HCT116 (cell line): ENCODE results near the gene ADAM15.

Experiments
- SP1 ChIP-seq: IDR thresholded peaks from 2 replicates; pipeline ENCODE4 v1.6.1; 2012; ENCODE audit warnings: low read depth
- TF ChIP-seq, protein P1 (sequence below), 3 experiments: fragments of 200-600 bp in 1 of 3; sonication (generic) in 1 of 3; IDR thresholded peaks in 2 of 3; conservative IDR thresholded peaks in 1 of 3; 2 replicates each; pipeline ENCODE4 v1.5.1; 2012 to 2017; ENCODE audit warnings: low read depth in 2 of 3, low read length in 2 of 3, antibody characterized with exemption in 1 of 3, borderline replicate concordance in 1 of 3, control low read depth in 1 of 3, mild to moderate bottlenecking in 1 of 3, mixed read lengths in 1 of 3, mixed run types in 1 of 3, moderate library complexity in 1 of 3; ENCODE audit not compliant: insufficient read depth in 1 of 3

DNA sequence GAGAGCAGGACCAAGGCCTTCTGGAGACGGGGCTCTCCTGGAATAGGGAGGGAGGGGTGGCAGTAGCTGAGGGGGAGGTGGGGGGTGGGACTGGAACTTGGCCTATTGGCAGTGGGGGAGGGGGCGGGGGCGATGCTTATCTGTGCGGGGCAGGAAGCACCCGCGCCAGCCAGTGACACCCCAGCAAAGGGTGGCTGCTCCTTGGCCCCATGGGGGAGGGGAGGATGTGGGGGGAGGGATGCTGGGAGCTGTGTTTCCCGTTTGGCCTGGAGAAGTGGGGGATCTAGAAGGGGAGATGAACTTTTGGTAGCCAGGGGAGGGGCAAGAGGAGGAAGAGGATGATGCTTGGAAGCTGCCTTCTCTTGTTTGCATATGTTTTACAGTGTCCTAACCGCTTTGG lies 37.5 kb upstream of the ADAM15 start:
- TF ChIP-seq SP1, result no peak
- TF ChIP-seq, protein P1, sequence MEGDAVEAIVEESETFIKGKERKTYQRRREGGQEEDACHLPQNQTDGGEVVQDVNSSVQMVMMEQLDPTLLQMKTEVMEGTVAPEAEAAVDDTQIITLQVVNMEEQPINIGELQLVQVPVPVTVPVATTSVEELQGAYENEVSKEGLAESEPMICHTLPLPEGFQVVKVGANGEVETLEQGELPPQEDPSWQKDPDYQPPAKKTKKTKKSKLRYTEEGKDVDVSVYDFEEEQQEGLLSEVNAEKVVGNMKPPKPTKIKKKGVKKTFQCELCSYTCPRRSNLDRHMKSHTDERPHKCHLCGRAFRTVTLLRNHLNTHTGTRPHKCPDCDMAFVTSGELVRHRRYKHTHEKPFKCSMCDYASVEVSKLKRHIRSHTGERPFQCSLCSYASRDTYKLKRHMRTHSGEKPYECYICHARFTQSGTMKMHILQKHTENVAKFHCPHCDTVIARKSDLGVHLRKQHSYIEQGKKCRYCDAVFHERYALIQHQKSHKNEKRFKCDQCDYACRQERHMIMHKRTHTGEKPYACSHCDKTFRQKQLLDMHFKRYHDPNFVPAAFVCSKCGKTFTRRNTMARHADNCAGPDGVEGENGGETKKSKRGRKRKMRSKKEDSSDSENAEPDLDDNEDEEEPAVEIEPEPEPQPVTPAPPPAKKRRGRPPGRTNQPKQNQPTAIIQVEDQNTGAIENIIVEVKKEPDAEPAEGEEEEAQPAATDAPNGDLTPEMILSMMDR (IDR thresholded peaks at IDR 0.05 in 2 of 3, conservative IDR thresholded peaks at IDR 0.05 in 1 of 3; ENCODE audit: borderline replicate concordance in 1 of 3, insufficient read depth in 1 of 3, low read depth in 2 of 3, low read length in 2 of 3), result no peak
